Esophagus squamous epithelium (tissue), 4 donors: Measurements from ENCODE around the gene SLC35F4.

ENCODE experiments used
- POLR2A ChIP-seq, 4 donors: fragments of 450-650 bp; IDR thresholded peaks; one replicate each; pipeline ENCODE4 v1.6.1; 2017; ENCODE audit warnings: antibody characterized with exemption in 4 of 4, mild to moderate bottlenecking in 4 of 4, moderate library complexity in 3 of 4
- TF ChIP-seq, protein P1 (sequence below), 6 experiments: fragments of 450-650 bp in 4 of 6; fragments of 200-600 bp in 2 of 6; sonication (generic) in 2 of 6; IDR thresholded peaks; one replicate each; pipeline ENCODE4 v1.5.1; 2016 to 2019; ENCODE audit warnings: antibody characterized with exemption in 6 of 6, mild to moderate bottlenecking in 4 of 6, moderate library complexity in 4 of 6

- TF ChIP-seq POLR2A (IDR thresholded peaks at IDR 0.05) = no peak
- TF ChIP-seq, protein P1, sequence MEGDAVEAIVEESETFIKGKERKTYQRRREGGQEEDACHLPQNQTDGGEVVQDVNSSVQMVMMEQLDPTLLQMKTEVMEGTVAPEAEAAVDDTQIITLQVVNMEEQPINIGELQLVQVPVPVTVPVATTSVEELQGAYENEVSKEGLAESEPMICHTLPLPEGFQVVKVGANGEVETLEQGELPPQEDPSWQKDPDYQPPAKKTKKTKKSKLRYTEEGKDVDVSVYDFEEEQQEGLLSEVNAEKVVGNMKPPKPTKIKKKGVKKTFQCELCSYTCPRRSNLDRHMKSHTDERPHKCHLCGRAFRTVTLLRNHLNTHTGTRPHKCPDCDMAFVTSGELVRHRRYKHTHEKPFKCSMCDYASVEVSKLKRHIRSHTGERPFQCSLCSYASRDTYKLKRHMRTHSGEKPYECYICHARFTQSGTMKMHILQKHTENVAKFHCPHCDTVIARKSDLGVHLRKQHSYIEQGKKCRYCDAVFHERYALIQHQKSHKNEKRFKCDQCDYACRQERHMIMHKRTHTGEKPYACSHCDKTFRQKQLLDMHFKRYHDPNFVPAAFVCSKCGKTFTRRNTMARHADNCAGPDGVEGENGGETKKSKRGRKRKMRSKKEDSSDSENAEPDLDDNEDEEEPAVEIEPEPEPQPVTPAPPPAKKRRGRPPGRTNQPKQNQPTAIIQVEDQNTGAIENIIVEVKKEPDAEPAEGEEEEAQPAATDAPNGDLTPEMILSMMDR (IDR thresholded peaks at IDR 0.05) = no peak
Observed at GRCh38 chr14:57560681-57561080, 305.2 kb downstream of the SLC35F4 start.
